ENCODE results near the gene PRDX2.
A peak's percentile ranks its signal among the peaks of the same experiment; 100 is the strongest.
"Not testable (repeated sequence)": the region's sequence is repeated elsewhere in the genome, so short reads cannot be mapped to it uniquely, and the experiment has no call there.

The PRDX2 gene

DNA sequence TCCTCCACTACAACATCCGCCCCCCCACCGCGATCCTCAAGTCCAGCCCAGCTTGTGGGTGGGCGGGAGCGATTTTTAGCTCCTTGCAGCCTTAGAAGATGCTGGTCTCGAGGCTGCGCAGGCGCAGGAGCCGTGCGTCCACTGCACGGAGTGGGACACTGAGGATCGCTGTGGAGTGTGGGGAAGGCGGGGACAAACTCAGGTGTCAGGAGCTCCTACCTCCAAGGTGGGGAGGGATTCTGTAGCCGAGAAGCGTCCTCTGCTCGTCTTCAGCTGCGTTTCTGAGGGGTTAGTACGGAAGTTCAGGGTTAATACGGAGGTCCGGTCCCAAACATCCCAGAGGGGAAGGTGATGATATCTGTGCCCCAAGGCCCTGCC, 33.0 kb upstream of the PRDX2 start, which contains the start of gene RTBDN:
TSS of gene RTBDN (minus strand) at position 14 of the 378 bp plus-strand sequence. CDS start 4,600 bp downstream, outside the sequence.
- TF ChIP-seq CTCF (IDR thresholded peaks at IDR 0.05) = no peak
- peak within 1 kb of the TSS; percentile 65 for H3K4me3 ChIP-seq
- no peak within 1 kb of the TSS for H3K27ac ChIP-seq
- DNase-seq (ENCODE audit: low spot score) = no peak

DNA sequence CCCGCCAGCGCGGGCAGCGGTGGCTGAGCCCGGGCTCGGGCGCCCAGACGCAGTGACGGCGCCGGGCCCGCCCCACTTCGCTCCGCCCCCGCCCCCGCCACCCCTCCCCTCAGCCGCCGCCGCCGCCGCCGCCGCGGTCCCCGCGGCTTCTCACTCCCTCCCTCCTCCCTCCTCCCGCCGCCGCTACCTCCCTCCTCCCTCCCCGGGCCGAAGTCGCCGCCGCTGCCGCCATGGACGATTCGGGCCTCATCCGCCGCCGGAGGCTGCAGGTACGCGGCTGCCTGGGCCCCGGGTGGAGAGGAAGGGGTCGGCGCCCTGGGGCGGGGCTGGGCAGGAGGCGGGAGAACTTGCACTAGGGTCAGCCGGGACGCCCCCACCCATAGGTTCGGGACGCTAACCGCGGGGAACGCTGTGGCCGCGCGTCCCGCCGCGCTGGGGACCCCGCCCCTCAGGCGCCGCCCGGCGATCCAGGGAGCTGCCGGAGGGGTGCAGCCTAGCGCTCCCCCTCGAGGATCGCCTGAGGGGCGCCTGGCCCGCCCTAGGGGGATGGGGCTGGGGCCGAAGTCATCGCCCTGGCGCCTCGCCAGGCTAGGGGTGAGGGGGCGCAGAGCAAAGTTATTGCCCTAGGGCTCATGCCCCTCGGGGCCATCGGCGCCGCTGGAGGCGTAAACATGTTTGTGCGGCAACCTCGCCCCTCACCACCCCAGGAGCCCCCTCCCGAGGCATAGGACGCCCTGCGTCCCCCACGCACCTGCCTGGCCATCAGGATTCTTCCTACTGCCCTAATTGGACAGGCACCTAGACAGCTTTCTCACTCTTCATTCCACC, 32.4 kb upstream of the PRDX2 start:
- no peak for TF ChIP-seq CTCF (IDR thresholded peaks at IDR 0.05)
- Histone ChIP-seq H3K27ac (no peak overlapping the region), H3K4me3 (peak overlapping the region; percentile 65)
- DNase-seq (ENCODE audit: low spot score) = no peak

DNA sequence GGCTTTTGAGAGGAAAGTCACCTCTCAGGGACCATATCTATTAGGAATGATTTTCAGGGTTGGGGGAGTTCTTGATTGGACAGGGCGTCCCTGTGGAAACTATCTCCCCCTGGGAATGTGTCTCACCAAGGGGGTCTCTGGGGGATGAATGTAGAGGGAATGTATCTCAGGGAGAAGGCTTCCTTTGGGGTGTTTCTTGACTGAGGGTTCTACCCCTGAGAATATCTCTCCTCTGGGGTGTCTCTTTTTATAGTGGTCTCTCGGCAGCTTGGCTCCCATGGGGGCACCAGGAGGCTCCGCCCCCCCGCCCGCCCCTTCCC, 31.8 kb upstream of the PRDX2 start:
- no peak for DNase-seq (ENCODE audit: low spot score)
- peak overlapping the region; percentile 65 for H3K4me3 ChIP-seq

GRCh38 chr19:12828494-12828893, 26.9 kb upstream of the PRDX2 start:
- no peak for TF ChIP-seq CTCF (IDR thresholded peaks at IDR 0.05)
- no peak for DNase-seq (ENCODE audit: low spot score)
- Histone ChIP-seq H3K27ac (no peak overlapping the region), H3K4me3 (no peak overlapping the region)

More for the DNA sequence above, 31.8 kb upstream of the PRDX2 start:
- TF ChIP-seq CTCF (IDR thresholded peaks at IDR 0.05) = no peak
- H3K27ac ChIP-seq = no peak overlapping the region

DNA sequence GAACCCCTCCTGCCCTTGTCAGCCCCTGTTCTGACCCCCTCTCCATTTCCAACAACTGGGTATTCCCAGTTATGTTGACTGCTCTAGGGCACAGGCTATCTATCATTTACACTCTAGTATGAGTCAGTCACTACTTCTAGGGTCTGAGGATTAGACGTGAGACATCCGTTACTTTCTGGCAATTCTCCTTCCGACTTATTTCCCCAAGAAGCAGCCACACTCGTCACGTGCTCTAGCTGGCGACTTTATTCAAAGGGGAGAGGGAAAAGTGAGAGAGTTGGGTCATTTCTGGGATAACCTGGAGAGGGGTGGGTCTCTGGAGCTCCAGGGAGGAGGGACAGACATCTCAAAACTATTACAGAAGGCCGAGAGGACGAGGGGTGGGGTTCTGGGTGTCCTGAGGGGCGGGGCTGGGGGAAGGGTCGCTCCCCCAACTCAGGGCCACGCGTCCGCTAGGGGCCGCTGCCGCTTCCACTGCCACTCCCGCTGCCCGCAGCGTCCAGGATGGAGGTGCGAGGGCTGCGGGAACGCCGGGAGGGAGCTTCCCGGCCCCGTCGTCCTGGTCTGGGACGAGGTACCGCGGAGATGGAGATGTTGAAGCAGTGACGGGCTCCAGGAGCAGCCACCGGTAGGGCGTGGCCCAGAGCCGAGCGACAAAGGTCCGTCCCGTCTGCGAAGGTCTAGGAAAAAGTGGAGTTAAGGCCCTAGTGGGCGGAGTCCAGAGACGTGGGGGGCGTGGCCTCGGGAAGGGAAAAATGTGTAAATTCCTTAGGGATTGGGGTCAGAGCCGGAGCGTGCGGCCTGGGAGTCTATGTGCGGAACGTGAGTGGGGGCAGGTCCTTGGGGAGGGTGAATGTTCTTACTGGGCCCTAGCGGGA, 23.9 kb upstream of the PRDX2 start:
- no peak for TF ChIP-seq CTCF (IDR thresholded peaks at IDR 0.05)
- H3K4me3 ChIP-seq = no peak overlapping the region
- H3K27ac ChIP-seq = no peak overlapping the region
- no peak for DNase-seq (ENCODE audit: low spot score)

GRCh38 chr19:12821761-12822160, 20.2 kb upstream of the PRDX2 start:
- no peak for TF ChIP-seq CTCF (IDR thresholded peaks at IDR 0.05)

GRCh38 chr19:12817810-12818209, 16.2 kb upstream of the PRDX2 start:
- DNase-seq (ENCODE audit: low spot score); H3K4me3 ChIP-seq; H3K27ac ChIP-seq: not testable (repeated sequence)

More at GRCh38 chr19:12821761-12822160, 20.2 kb upstream of the PRDX2 start:
- H3K4me3 ChIP-seq = no peak overlapping the region
- no peak overlapping the region for H3K27ac ChIP-seq
- DNase-seq (ENCODE audit: low spot score) = no peak

GRCh38 chr19:12817188-12817587, 15.6 kb upstream of the PRDX2 start:
- H3K27ac ChIP-seq; H3K4me3 ChIP-seq; DNase-seq (ENCODE audit: low spot score): not testable (repeated sequence)
